CD14-positive monocyte (primary cell): ENCODE measurements around the gene OCIAD2. TPM values are rescaled to one million over a fixed set of nuclear protein-coding genes. Genes with fewer than 3 reads are reported as not detected.
"Not testable (repeated sequence)": the region's sequence is repeated elsewhere in the genome, so short reads cannot be mapped to it uniquely, and the experiment has no call there.

Experiments used
- DNase-seq, 3 donors: peaks; one replicate each; pipeline ENCODE4 v3.0.0-alpha.2; 2011 to 2022
- H2AFZ ChIP-seq: 2 replicates; pipeline ENCODE4 v1.6.0; 2012; ENCODE audit warnings: mild to moderate bottlenecking, low read depth, low read length, inconsistent platforms; ENCODE audit not compliant: insufficient read depth, poor library complexity, severe bottlenecking
- H3K27ac ChIP-seq, 2 donors: 1 replicate in 1 of 2; 2 replicates in 1 of 2; pipeline ENCODE4 v1.5.1; 2012 to 2013; ENCODE audit warnings: low read length in 2 of 2, control low read depth in 1 of 2, inconsistent platforms in 1 of 2, low read depth in 1 of 2, mild to moderate bottlenecking in 1 of 2
- H3K27me3 ChIP-seq, 2 donors: one replicate each; pipeline versions ENCODE4 v1.6.0 to v1.6.1; 2011 to 2013; ENCODE audit warnings: low read length in 2 of 2; ENCODE audit not compliant: control insufficient read depth in 2 of 2, insufficient read depth in 2 of 2
- H3K36me3 ChIP-seq, 2 donors: replicated peaks in 1 of 2; 1 replicate in 1 of 2; 2 replicates in 1 of 2; pipeline versions ENCODE4 v1.5.1 to v1.6.1; 2012 to 2013; ENCODE audit warnings: low read length in 2 of 2, control low read depth in 1 of 2, inconsistent platforms in 1 of 2, mild to moderate bottlenecking in 1 of 2; ENCODE audit not compliant: insufficient read depth in 2 of 2, control insufficient read depth in 1 of 2
- H3K4me1 ChIP-seq, 2 donors: 1 replicate in 1 of 2; 2 replicates in 1 of 2; pipeline versions ENCODE4 v1.5.1 to v1.6.1; 2012 to 2013; ENCODE audit warnings: low read length in 2 of 2, control low read depth in 1 of 2, inconsistent platforms in 1 of 2, mild to moderate bottlenecking in 1 of 2, moderate library complexity in 1 of 2; ENCODE audit not compliant: insufficient read depth in 2 of 2, control insufficient read depth in 1 of 2
- H3K4me2 ChIP-seq: replicated peaks from 2 replicates; pipeline ENCODE3; 2012; ENCODE audit warnings: low read length, moderate library complexity, mild to moderate bottlenecking; ENCODE audit not compliant: poor library complexity, severe bottlenecking; ENCODE audit errors: extremely low read depth
- H3K4me3 ChIP-seq, 3 experiments: fragments of 200-600 bp in 1 of 3; sonication (generic) in 1 of 3; replicated peaks in 1 of 3; 1 replicate in 2 of 3; 2 replicates in 1 of 3; pipeline ENCODE4 v1.5.1; 2011 to 2013; ENCODE audit warnings: low read length in 3 of 3, mild to moderate bottlenecking in 3 of 3, control low read depth in 2 of 3, low read depth in 2 of 3, inconsistent platforms in 1 of 3, moderate library complexity in 1 of 3
- H3K79me2 ChIP-seq: 2 replicates; pipeline ENCODE4 v1.6.0; 2012; ENCODE audit warnings: mild to moderate bottlenecking, control low read depth, inconsistent platforms, low read length, moderate library complexity; ENCODE audit not compliant: insufficient read depth
- H3K9ac ChIP-seq: 2 replicates; pipeline ENCODE4 v1.6.0; 2017; ENCODE audit warnings: low read length, mild to moderate bottlenecking; ENCODE audit not compliant: insufficient read depth, poor library complexity, severe bottlenecking
- H3K9me3 ChIP-seq, 2 donors: replicated peaks in 1 of 2; 1 replicate in 1 of 2; 2 replicates in 1 of 2; pipeline versions ENCODE4 v1.5.1 to v1.6.1; 2012 to 2013; ENCODE audit warnings: low read length in 2 of 2, control low read depth in 1 of 2; ENCODE audit not compliant: control insufficient read depth in 1 of 2, insufficient read depth in 1 of 2
- H4K20me1 ChIP-seq: 2 replicates; pipeline ENCODE4 v1.6.0; 2012; ENCODE audit warnings: mild to moderate bottlenecking, low read length, control low read depth, moderate library complexity; ENCODE audit not compliant: insufficient read depth
- H3K27ac Mint-ChIP-seq, 7 donors: one replicate each; pipeline ENCODE4 v1.8.0; 2020; ENCODE audit warnings: mild to moderate bottlenecking in 7 of 7, mixed read lengths in 7 of 7, moderate library complexity in 6 of 7, inconsistent platforms in 2 of 7
- H3K27me3 Mint-ChIP-seq, 3 donors: one replicate each; pipeline ENCODE4 v1.8.0; 2021 to 2022; ENCODE audit warnings: low read depth in 3 of 3, mild to moderate bottlenecking in 3 of 3, mixed read lengths in 3 of 3, moderate library complexity in 3 of 3, inconsistent platforms in 1 of 3
- H3K36me3 Mint-ChIP-seq, 2 donors: one replicate each; pipeline ENCODE4 v1.8.0; 2020; ENCODE audit warnings: mixed read lengths in 2 of 2, inconsistent platforms in 1 of 2, mild to moderate bottlenecking in 1 of 2
- H3K4me1 Mint-ChIP-seq: one replicate; pipeline ENCODE4 v1.8.0; 2020; ENCODE audit warnings: mild to moderate bottlenecking, mixed read lengths
- H3K4me3 Mint-ChIP-seq, 2 donors: one replicate each; pipeline ENCODE4 v1.8.0; 2020; ENCODE audit warnings: mild to moderate bottlenecking in 2 of 2, mixed read lengths in 2 of 2, moderate library complexity in 1 of 2
- H3K9me3 Mint-ChIP-seq, 7 donors: one replicate each; pipeline ENCODE4 v1.8.0; 2020 to 2022; ENCODE audit warnings: mixed read lengths in 7 of 7, mild to moderate bottlenecking in 6 of 7, moderate library complexity in 6 of 7, inconsistent platforms in 2 of 7
- WGBS: methylation state at CpG from one replicate; pipeline ENCODE4 v1.1.5; 2013; ENCODE audit warnings: missing lambda C conversion rate; ENCODE audit not compliant: insufficient coverage; 5-methylcytosine and 5-hydroxymethylcytosine counted together
- intact Hi-C, 2 donors: fragments of 100-400 bp; cut with micrococcal nuclease; formaldehyde crosslinking; loops; one replicate each; pipeline versions ENCODE4 v1.15.0 to v1.15.1; 2023
- polyA plus RNA-seq, 3 donors: library from polyadenylated mRNA; depleted of rRNA in 1 of 3; unstranded in 2 of 3; stranded (reverse) in 1 of 3; fragments of 300-500 nt in 2 of 3; fragments of >200 nt in 1 of 3; fragmentation: Illumina TruSeq in 2 of 3; gene quantifications; 1 replicate in 2 of 3; 2 replicates in 1 of 3; pipeline ENCODE4 v1.2.3, GENCODE V29; 2012 to 2021
- TF ChIP-seq, protein P1 (sequence below): fragments of 200-600 bp; IDR thresholded peaks from one replicate; pipeline ENCODE4 v1.8.0; 2022; ENCODE audit warnings: antibody characterized with exemption, mild to moderate bottlenecking

The OCIAD2 gene
- polyA plus RNA-seq, 3 donors, result 2.1 to 3.1 (median 2.9) TPM

GRCh38 chr4:48891028-48891619, 15.4 kb downstream of the OCIAD2 start:
- peaks cover 0 to 4% of the 10 kb centered on the region in 2 donors for H3K36me3 Mint-ChIP-seq
- H3K79me2 ChIP-seq, result no peaks in the 10 kb centered on the region
- no peak overlapping the region for H3K4me2 ChIP-seq
- H3K27ac Mint-ChIP-seq, result no peak overlapping the region
- no peak overlapping the region for H3K9ac ChIP-seq
- no peaks in the 10 kb centered on the region for H3K27me3 ChIP-seq
- peaks cover 0 to 15% (median 5%) of the 10 kb centered on the region in 7 donors for H3K9me3 Mint-ChIP-seq
- H3K4me3 Mint-ChIP-seq, result peak overlapping the region in 1 of 2 donors; percentile 37
- H3K36me3 ChIP-seq, result no peaks in the 10 kb centered on the region
- peaks cover 0 to 5% of the 10 kb centered on the region in 2 donors for H3K4me1 ChIP-seq
- intact Hi-C loops, result no loop called here
- H3K27me3 Mint-ChIP-seq, result no peaks in the 10 kb centered on the region
- no peaks in the 10 kb centered on the region for H3K9me3 ChIP-seq
- H3K4me3 ChIP-seq, result no peak overlapping the region
- TF ChIP-seq, protein P1, sequence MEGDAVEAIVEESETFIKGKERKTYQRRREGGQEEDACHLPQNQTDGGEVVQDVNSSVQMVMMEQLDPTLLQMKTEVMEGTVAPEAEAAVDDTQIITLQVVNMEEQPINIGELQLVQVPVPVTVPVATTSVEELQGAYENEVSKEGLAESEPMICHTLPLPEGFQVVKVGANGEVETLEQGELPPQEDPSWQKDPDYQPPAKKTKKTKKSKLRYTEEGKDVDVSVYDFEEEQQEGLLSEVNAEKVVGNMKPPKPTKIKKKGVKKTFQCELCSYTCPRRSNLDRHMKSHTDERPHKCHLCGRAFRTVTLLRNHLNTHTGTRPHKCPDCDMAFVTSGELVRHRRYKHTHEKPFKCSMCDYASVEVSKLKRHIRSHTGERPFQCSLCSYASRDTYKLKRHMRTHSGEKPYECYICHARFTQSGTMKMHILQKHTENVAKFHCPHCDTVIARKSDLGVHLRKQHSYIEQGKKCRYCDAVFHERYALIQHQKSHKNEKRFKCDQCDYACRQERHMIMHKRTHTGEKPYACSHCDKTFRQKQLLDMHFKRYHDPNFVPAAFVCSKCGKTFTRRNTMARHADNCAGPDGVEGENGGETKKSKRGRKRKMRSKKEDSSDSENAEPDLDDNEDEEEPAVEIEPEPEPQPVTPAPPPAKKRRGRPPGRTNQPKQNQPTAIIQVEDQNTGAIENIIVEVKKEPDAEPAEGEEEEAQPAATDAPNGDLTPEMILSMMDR, result no peak
- no peaks in the 10 kb centered on the region for H4K20me1 ChIP-seq
- no peak for DNase-seq
- peaks cover 8% of the 10 kb centered on the region for H3K4me1 Mint-ChIP-seq
- no peak overlapping the region for H3K27ac ChIP-seq
- no peak overlapping the region for H2AFZ ChIP-seq

DNA sequence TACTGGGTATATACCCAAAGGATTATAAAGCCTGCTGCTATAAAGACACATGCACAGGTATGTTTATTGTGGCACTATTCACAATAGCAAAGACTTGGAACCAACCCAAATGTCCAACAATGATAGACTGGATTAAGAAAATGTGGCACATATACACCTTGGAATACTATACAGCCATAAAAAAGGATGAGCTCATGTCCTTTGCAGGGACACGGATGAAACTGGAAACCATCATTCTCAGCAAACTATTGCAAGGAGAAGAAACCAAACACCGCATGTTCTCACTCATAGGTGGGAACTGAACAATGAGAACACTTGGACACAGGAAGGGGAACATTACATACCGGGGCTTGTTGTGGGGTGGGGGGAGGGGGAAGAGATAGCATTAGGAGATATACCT, 16.8 kb downstream of the OCIAD2 start:
- H3K79me2 ChIP-seq, H3K27me3 Mint-ChIP-seq, H3K27ac Mint-ChIP-seq, H3K4me1 ChIP-seq, H3K27ac ChIP-seq, H4K20me1 ChIP-seq, H3K27me3 ChIP-seq, H3K4me1 Mint-ChIP-seq, H3K4me2 ChIP-seq, H3K36me3 ChIP-seq, H3K36me3 Mint-ChIP-seq, intact Hi-C loops, H3K9ac ChIP-seq, H3K9me3 ChIP-seq, H3K4me3 Mint-ChIP-seq, H2AFZ ChIP-seq, DNase-seq, H3K4me3 ChIP-seq: not testable (repeated sequence)
- peaks cover 0 to 15% (median 5%) of the 10 kb centered on the region in 7 donors for H3K9me3 Mint-ChIP-seq
- WGBS, result no CpG with 5 or more reads among the region's 3 CpGs

DNA sequence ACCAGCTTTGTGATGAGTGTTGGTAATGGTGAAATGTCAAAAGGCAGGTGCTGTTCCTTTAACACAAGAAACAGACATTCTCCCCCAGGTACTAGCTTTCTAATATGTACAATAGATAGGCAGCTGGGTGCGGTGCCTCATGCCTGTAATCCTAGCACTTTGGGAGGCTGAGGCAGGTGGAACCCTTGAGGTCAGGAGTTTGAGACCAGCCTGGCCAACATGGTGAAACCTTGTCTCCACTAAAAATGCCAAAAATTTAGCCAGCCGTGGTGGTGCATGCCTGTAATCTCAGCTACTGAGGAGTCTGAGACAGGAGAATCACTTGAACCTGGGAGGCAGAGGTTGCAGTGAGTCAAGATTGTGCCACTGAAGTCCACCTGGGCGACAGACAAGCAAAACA, 24.9 kb downstream of the OCIAD2 start:
- H3K9ac ChIP-seq, H3K9me3 Mint-ChIP-seq, H3K27ac Mint-ChIP-seq, DNase-seq, H3K27me3 Mint-ChIP-seq, H3K9me3 ChIP-seq, H3K79me2 ChIP-seq, H3K27ac ChIP-seq, H3K4me1 Mint-ChIP-seq, H3K4me3 ChIP-seq, H3K36me3 ChIP-seq, H3K27me3 ChIP-seq, H4K20me1 ChIP-seq, H3K4me3 Mint-ChIP-seq, H3K4me2 ChIP-seq, H2AFZ ChIP-seq, intact Hi-C loops, H3K36me3 Mint-ChIP-seq, H3K4me1 ChIP-seq: not testable (repeated sequence)
- 83% methylated on average over 2 of the region's 3 CpGs for WGBS
